COLO829 (cell line): Measurements from ENCODE around the gene HOXA10.

Experiments
- DNase-seq: peaks from one replicate; pipeline ENCODE4 v3.0.0; 2012; ENCODE audit warnings: low spot score

The HOXA10 gene

GRCh38 chr7:27203964-27204594 lies 30.0 kb upstream of the HOXA10 start:
- DNase-seq: no peak

GRCh38 chr7:27203365-27203953 lies 29.3 kb upstream of the HOXA10 start:
- DNase-seq: no peak

GRCh38 chr7:27202862-27203134 lies 28.7 kb upstream of the HOXA10 start:
- no peak for DNase-seq

- no peak for DNase-seq
These were observed 28.1 kb upstream of the HOXA10 start for GRCh38 chr7:27202018-27202861.

- no peak for DNase-seq
These were observed 27.5 kb upstream of the HOXA10 start for GRCh38 chr7:27201580-27202017.

- no peak for DNase-seq
These were observed 26.9 kb upstream of the HOXA10 start for GRCh38 chr7:27200761-27201579.

- no peak for DNase-seq
These were observed 26.0 kb upstream of the HOXA10 start, which contains the start of gene HOXA13 for GRCh38 chr7:27199849-27200760. TSS of gene HOXA13 (minus strand) at chr7:27200091. CDS start at chr7:27200077, 14 bp downstream.

GRCh38 chr7:27198871-27199801 lies 25.0 kb upstream of the HOXA10 start:
- DNase-seq: no peak

- no peak for DNase-seq
These were observed 24.2 kb upstream of the HOXA10 start for GRCh38 chr7:27198138-27198841.

- no peak for DNase-seq
These were observed 23.3 kb upstream of the HOXA10 start for GRCh38 chr7:27197137-27198042.

- peak; percentile 75 for DNase-seq
These were observed 22.2 kb upstream of the HOXA10 start for GRCh38 chr7:27196287-27196767.

GRCh38 chr7:27194686-27195379 lies 20.7 kb upstream of the HOXA10 start:
- no peak for DNase-seq

- no peak for DNase-seq
These were observed 19.9 kb upstream of the HOXA10 start for GRCh38 chr7:27194002-27194352.

- no peak for DNase-seq
These were observed 19.3 kb upstream of the HOXA10 start for GRCh38 chr7:27193335-27194001.

- DNase-seq: no peak
These were observed 18.6 kb upstream of the HOXA10 start for GRCh38 chr7:27192546-27193334.

- no peak for DNase-seq
These were observed 17.9 kb upstream of the HOXA10 start for GRCh38 chr7:27191833-27192545.
